Measurements from ENCODE around the gene FGR. TPM values are rescaled to one million over a fixed set of nuclear protein-coding genes. Genes with fewer than 3 reads are reported as not detected.

The FGR gene
- total and polyA plus RNA-seq, 2 of the 13 experiments (the other 11 are each of a cell fraction or from before 2014, with no cell fraction given) = not detected

DNA sequence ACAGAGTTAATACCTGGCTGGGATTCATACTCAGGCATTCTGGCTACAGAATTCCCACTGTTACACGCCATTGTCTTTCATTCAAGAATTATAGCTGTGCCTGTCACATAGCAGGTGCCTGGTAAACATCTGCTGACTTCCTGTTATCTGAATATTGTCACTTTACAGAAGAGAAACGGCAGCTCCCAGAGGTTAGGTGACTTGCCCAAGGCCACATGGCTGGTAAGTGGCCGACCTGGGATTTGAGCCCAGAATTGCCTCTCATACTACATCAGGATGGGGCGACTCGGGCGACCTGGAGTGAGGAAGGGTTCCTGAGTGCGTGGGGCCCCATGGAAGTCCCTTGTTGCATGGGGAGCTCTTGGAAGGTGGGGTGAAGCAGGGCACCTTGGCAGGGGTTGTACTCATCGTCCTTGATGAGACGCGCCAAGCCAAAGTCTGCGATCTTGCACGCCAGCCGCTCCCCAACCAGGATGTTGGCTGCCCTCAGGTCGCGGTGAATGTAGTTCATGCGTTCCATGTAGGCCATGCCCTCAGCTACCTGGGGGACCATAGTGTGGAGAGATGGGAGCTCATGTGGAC is 20.9 kb downstream of the FGR start:
- H2AFZ ChIP-seq (ENCODE audit: low read length) = no peak overlapping the region
- DNase-seq (ENCODE audit: low spot score) = no peak
- intact Hi-C loops (cut with micrococcal nuclease; ENCODE audit: unreplicated experiment) = no loop called here
- H3K79me2 ChIP-seq (ENCODE audit: insufficient read depth, low read length) = no peaks in the 10 kb centered on the region
- peaks cover 0 to 24% of the 10 kb centered on the region in 2 experiments; a peak in 3 of 5 replicates for H3K27me3 ChIP-seq (ENCODE audit: control insufficient read depth in 1 of 2, insufficient read depth in 2 of 2, low read length in 2 of 2)
- WGBS (ENCODE audit: low lambda C conversion rate) = 73% methylated on average over 13 of the region's 16 CpGs
- no peaks in the 10 kb centered on the region for H3K36me3 ChIP-seq (replicated peaks in 1 of 2; ENCODE audit: control insufficient read depth in 1 of 2, insufficient read depth in 2 of 2, low read length in 2 of 2)
- ATAC-seq = no peak
- TF ChIP-seq PHF8 (CRISPR knock-in tag; IDR thresholded peaks at IDR 0.05) = no peak
- no peak for TF ChIP-seq ZNF251 (CRISPR knock-in tag; IDR thresholded peaks at IDR 0.05)
- H3K4me1 ChIP-seq (ENCODE audit: insufficient read depth, low read length) = peaks cover 23% of the 10 kb centered on the region
- H3K27ac ChIP-seq (ENCODE audit: extremely low read length, insufficient read depth, low read length) = no peak overlapping the region
- BruUV-seq (replicated peaks) = no TSS peak
- no peaks in the 10 kb centered on the region for H4K20me1 ChIP-seq (ENCODE audit: insufficient read depth, low read length)
- in situ Hi-C loops (cut with HindIII; ENCODE audit: extremely low pct_ligation_motif_present, low pct_unique_long_range_greater_than_20kb) = no loop called here
- FAIRE-seq = no peak
- no peak overlapping the region for H3K4me2 ChIP-seq (ENCODE audit: low read depth, low read length)
- no peak overlapping the region for H3K9ac ChIP-seq (ENCODE audit: insufficient read depth, low read depth, low read length)
- no peak overlapping the region for H3K4me3 ChIP-seq (replicated peaks in 1 of 3; ENCODE audit: insufficient read depth in 1 of 3, low read depth in 2 of 3, low read length in 3 of 3)
- H3K9me3 ChIP-seq (ENCODE audit: low read length) = no peaks in the 10 kb centered on the region
- ChIA-PET POLR2A (no interaction called here), CTCF (ENCODE audit: low intra/inter-chr PET ratio, low total read pairs) (no interaction called here)

GRCh38 chr1:27612718-27613117 is 22.3 kb downstream of the FGR start:
- Histone ChIP-seq H3K79me2 (ENCODE audit: insufficient read depth, low read length) (no peaks in the 10 kb centered on the region), H3K27me3 (ENCODE audit: control insufficient read depth in 1 of 2, insufficient read depth in 2 of 2, low read length in 2 of 2) (peaks cover 0 to 24% of the 10 kb centered on the region in 2 experiments; a peak in 3 of 5 replicates), H3K36me3 (replicated peaks in 1 of 2; ENCODE audit: control insufficient read depth in 1 of 2, insufficient read depth in 2 of 2, low read length in 2 of 2) (no peaks in the 10 kb centered on the region), H3K9ac (ENCODE audit: insufficient read depth, low read depth, low read length) (no peak overlapping the region), H3K4me3 (replicated peaks in 1 of 3; ENCODE audit: insufficient read depth in 1 of 3, low read depth in 2 of 3, low read length in 3 of 3) (no peak overlapping the region), H3K4me1 (ENCODE audit: insufficient read depth, low read length) (peaks cover 23% of the 10 kb centered on the region), H3K4me2 (ENCODE audit: low read depth, low read length) (no peak overlapping the region), H3K27ac (ENCODE audit: extremely low read length, insufficient read depth, low read length) (no peak overlapping the region), H4K20me1 (ENCODE audit: insufficient read depth, low read length) (no peaks in the 10 kb centered on the region), H3K9me3 (ENCODE audit: low read length) (no peaks in the 10 kb centered on the region), H2AFZ (ENCODE audit: low read length) (no peak overlapping the region)
- FAIRE-seq (no peak), ATAC-seq (no peak), DNase-seq (ENCODE audit: low spot score) (no peak)
- WGBS (ENCODE audit: low lambda C conversion rate) = 36% methylated on average over 6 of the region's 12 CpGs
- no TSS peak for BruUV-seq (replicated peaks)
- intact Hi-C loops (cut with micrococcal nuclease; ENCODE audit: unreplicated experiment) = no loop called here
- POLR2A ChIA-PET = no interaction called here
- CTCF ChIA-PET (ENCODE audit: low intra/inter-chr PET ratio, low total read pairs) = no interaction called here
- in situ Hi-C loops (cut with HindIII; ENCODE audit: extremely low pct_ligation_motif_present, low pct_unique_long_range_greater_than_20kb) = no loop called here
- TF ChIP-seq ZHX1 (CRISPR knock-in tag; IDR thresholded peaks at IDR 0.05; ENCODE audit: low read depth) (no peak), ZNF33B (CRISPR knock-in tag; IDR thresholded peaks at IDR 0.05) (no peak), CHD4 (IDR thresholded peaks at IDR 0.05; ENCODE audit: borderline replicate concordance, low read length) (no peak), ZNF572 (CRISPR knock-in tag; IDR thresholded peaks at IDR 0.05) (no peak), SMAD3 (CRISPR knock-in tag; IDR thresholded peaks at IDR 0.05) (no peak), ZNF225 (CRISPR knock-in tag; IDR thresholded peaks at IDR 0.05) (no peak), TCF7 (IDR thresholded peaks at IDR 0.05; ENCODE audit: low read depth) (no peak), POLR2A (IDR thresholded peaks at IDR 0.05; ENCODE audit: insufficient read depth in 1 of 2, low read depth in 2 of 2, low read length in 2 of 2) (no peak), ZNF460 (CRISPR knock-in tag; IDR thresholded peaks at IDR 0.05; ENCODE audit: borderline replicate concordance) (no peak), HNRNPL (IDR thresholded peaks at IDR 0.05; ENCODE audit: low read depth, low read length) (no peak), ZNF704 (CRISPR knock-in tag; IDR thresholded peaks at IDR 0.05; ENCODE audit: borderline replicate concordance) (no peak), ZNF430 (CRISPR knock-in tag; IDR thresholded peaks at IDR 0.05) (no peak)
- TF ChIP-seq, protein P1, sequence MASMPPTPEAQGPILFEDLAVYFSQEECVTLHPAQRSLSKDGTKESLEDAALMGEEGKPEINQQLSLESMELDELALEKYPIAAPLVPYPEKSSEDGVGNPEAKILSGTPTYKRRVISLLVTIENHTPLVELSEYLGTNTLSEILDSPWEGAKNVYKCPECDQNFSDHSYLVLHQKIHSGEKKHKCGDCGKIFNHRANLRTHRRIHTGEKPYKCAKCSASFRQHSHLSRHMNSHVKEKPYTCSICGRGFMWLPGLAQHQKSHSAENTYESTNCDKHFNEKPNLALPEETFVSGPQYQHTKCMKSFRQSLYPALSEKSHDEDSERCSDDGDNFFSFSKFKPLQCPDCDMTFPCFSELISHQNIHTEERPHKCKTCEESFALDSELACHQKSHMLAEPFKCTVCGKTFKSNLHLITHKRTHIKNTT (CRISPR knock-in tag; IDR thresholded peaks at IDR 0.05) = no peak
